Measurements from ENCODE around the gene PRR35.

- TF ChIP-seq MAX (IDR thresholded peaks at IDR 0.05; ENCODE audit: insufficient read depth, insufficient read length) (no peak), CTCF (IDR thresholded peaks at IDR 0.05; ENCODE audit: extremely low read depth in 1 of 2, insufficient read depth in 1 of 2, low read depth in 1 of 2, low read length in 2 of 2) (no peak), POLR2A (IDR thresholded peaks at IDR 0.05; ENCODE audit: low read depth, low read length) (no peak), GATA2 (IDR thresholded peaks at IDR 0.05; ENCODE audit: insufficient read depth, insufficient read length, low read depth, low read length) (no peak), POLR2AphosphoS5 (IDR thresholded peaks at IDR 0.05; ENCODE audit: insufficient read depth, low read depth, low read length) (no peak), JUN (IDR thresholded peaks at IDR 0.05; ENCODE audit: borderline replicate concordance, insufficient read depth, insufficient read length, low read depth) (no peak), EZH2 (IDR thresholded peaks at IDR 0.05; ENCODE audit: borderline replicate concordance, low read depth, low read length, severe bottlenecking) (no peak), MYC (IDR thresholded peaks at IDR 0.05; ENCODE audit: low read depth, low read length) (no peak)
These were observed 36.5 kb downstream of the PRR35 start for GRCh38 chr16:596736-597060.

Measured in endothelial cell of umbilical vein (primary cell).